Upper lobe of left lung (tissue), 4 donors: Measurements from ENCODE around the gene MAD1L1.

Experiments
- CTCF ChIP-seq, 6 experiments: fragments of 450-650 bp in 4 of 6; fragments of 200-600 bp in 2 of 6; sonication (generic) in 2 of 6; IDR thresholded peaks; one replicate each; pipeline ENCODE4 v1.5.1; 2016 to 2019; ENCODE audit warnings: antibody characterized with exemption in 6 of 6
- EP300 ChIP-seq, 4 donors: sonication (generic); formaldehyde crosslinking; IDR thresholded peaks; one replicate each; pipeline ENCODE4 v1.5.1; 2017; ENCODE audit warnings: antibody characterized with exemption in 4 of 4, control low read depth in 2 of 4

- TF ChIP-seq EP300 (IDR thresholded peaks at IDR 0.05), result no peak
- TF ChIP-seq CTCF (IDR thresholded peaks at IDR 0.05), result no peak
Measured at GRCh38 chr7:1988533-1988930, 244.2 kb downstream of the MAD1L1 start.
